ENCODE data around the gene OSGEPL1.
A peak's percentile ranks its signal among the peaks of the same experiment; 100 is the strongest.

Gene OSGEPL1, protein sequence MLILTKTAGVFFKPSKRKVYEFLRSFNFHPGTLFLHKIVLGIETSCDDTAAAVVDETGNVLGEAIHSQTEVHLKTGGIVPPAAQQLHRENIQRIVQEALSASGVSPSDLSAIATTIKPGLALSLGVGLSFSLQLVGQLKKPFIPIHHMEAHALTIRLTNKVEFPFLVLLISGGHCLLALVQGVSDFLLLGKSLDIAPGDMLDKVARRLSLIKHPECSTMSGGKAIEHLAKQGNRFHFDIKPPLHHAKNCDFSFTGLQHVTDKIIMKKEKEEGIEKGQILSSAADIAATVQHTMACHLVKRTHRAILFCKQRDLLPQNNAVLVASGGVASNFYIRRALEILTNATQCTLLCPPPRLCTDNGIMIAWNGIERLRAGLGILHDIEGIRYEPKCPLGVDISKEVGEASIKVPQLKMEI

DNA sequence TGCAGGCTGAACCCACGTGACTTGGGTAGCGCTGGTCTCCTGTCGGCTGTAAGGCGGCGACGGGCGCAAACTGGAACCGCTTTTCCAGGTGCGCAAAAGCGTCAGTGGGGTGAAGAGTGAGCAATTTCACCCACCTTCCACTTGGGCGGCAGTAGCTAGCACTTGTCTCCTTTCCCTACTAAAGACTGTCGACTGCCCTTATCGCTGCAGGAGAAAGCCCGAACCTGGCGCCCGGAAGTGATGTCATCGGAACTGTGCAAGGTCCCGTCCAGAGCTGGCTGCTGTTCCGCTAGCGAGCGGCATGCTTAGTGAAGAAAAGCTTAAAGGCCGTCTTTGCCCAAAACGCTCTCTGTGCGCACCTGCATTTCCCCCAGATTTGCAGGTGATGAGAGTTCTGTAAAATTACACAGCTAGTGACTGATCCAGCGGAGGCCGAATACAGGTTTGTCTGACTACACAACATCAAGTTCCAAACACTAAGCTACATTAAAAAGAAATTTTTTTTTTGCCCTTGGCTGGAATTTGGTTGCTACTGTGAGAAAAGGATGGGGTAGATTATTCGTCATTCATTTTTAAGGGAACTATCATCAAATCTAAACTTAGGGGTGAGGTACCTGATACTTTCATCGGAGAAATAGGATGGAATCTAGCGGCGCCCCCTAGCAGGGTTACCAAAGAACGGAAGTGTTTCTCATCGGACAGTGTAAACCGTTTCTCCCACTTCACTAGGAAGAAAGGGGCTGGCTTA, at the start of gene OSGEPL1:
Gene OSGEPL1 (minus strand): TSS at position 242 of the 748 bp plus-strand sequence. CDS start 1,152 bp downstream, outside the sequence.
- TF ChIP-seq, protein P1, sequence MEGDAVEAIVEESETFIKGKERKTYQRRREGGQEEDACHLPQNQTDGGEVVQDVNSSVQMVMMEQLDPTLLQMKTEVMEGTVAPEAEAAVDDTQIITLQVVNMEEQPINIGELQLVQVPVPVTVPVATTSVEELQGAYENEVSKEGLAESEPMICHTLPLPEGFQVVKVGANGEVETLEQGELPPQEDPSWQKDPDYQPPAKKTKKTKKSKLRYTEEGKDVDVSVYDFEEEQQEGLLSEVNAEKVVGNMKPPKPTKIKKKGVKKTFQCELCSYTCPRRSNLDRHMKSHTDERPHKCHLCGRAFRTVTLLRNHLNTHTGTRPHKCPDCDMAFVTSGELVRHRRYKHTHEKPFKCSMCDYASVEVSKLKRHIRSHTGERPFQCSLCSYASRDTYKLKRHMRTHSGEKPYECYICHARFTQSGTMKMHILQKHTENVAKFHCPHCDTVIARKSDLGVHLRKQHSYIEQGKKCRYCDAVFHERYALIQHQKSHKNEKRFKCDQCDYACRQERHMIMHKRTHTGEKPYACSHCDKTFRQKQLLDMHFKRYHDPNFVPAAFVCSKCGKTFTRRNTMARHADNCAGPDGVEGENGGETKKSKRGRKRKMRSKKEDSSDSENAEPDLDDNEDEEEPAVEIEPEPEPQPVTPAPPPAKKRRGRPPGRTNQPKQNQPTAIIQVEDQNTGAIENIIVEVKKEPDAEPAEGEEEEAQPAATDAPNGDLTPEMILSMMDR (IDR thresholded peaks at IDR 0.05; ENCODE audit: borderline replicate concordance, insufficient read depth, low read depth, low read length) = peak; percentile 41; the same call in 1 of the 2 replicates
- H3K4me3 ChIP-seq (ENCODE audit: low read depth, low read length) = peak within 1 kb of the TSS; percentile 61

DNA sequence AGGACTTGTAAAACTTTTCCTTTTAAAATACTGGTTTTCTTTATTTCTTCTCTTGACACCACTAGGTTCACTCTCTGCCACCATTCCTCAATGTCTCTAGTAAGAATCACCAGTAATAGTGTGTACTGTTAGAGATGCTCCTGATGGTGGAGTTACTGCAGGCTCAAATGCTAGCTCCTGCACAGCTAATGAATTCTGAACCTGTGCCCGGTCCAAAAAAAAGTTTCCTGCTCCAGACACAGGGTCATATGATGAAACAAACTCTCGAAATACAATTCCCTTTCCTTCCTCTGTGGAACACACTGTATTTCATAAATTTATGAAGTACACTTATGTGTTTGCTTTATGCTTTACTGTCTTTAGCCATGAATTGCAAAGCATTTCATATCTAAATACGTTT, 40.8 kb upstream of the OSGEPL1 start:
- TF ChIP-seq, protein P1 (IDR thresholded peaks at IDR 0.05; ENCODE audit: borderline replicate concordance, insufficient read depth, low read depth, low read length) = no peak
- no peak overlapping the region for H3K4me3 ChIP-seq (ENCODE audit: low read depth, low read length)

DNA sequence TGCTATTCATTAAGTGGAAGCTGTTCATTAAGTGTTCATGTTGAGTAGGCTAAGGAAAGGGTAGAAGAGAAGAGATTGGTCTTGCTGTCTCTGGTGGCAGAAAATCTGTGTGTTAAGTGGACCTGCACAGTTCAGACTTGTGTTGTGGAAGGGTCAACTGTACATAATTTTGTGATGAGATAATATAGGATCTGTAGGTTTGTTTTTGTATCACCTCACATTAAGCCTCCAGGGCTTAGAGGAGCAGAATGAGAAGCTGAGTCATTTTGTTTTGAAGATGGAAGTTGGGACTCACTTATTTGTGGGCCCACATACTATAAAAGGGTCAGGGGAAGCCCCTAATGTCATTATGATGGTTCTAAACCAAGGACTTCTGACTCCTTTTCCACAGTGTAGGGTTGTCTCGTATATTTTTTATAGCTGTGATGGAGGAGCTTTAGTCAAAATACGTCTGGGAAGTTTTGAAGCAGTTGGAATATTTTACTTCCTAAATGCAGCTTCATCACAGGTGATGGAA, 39.9 kb upstream of the OSGEPL1 start:
- TF ChIP-seq, protein P1 (IDR thresholded peaks at IDR 0.05; ENCODE audit: borderline replicate concordance, insufficient read depth, low read depth, low read length) = no peak
- H3K4me3 ChIP-seq (ENCODE audit: low read depth, low read length) = no peak overlapping the region

DNA sequence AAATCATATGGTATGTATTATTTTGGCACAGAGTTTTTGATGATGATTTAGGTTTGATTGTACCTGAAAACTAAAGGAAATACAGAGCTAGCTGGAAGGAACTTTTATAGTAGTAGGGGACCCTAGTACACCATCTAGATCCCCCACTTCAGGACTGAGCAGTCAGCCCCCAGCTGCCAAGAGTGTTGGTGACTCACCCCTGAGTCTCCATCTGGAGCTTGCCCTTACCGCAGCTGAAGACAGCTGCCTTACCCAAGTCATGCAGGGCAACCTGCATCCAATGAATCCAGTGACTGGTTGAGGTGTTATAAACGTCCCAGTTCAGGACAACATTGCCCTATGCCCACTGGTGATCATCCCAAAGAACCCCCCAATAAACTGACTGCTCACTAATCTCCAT, 36.9 kb upstream of the OSGEPL1 start:
- TF ChIP-seq, protein P1 (IDR thresholded peaks at IDR 0.05; ENCODE audit: borderline replicate concordance, insufficient read depth, low read depth, low read length) = no peak

DNA sequence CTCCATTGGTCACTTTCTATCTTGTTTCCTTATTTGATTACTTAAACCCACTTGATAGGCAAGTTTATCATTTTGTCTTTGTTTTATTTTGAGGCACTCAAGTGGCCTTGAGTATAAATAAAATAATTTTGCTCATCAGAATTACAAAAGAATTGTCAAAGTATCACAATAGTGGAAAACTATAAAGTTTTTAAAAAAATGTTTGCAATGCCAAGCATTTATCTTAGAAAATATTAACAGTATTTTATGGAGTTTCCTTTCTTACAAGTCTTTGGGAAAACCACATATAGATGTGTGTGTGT, 36.4 kb upstream of the OSGEPL1 start:
- no peak overlapping the region for H3K4me3 ChIP-seq (ENCODE audit: low read depth, low read length)
- TF ChIP-seq, protein P1 (IDR thresholded peaks at IDR 0.05; ENCODE audit: borderline replicate concordance, insufficient read depth, low read depth, low read length) = no peak

More for the DNA sequence above, 36.9 kb upstream of the OSGEPL1 start:
- no peak overlapping the region for H3K4me3 ChIP-seq (ENCODE audit: low read depth, low read length)

DNA sequence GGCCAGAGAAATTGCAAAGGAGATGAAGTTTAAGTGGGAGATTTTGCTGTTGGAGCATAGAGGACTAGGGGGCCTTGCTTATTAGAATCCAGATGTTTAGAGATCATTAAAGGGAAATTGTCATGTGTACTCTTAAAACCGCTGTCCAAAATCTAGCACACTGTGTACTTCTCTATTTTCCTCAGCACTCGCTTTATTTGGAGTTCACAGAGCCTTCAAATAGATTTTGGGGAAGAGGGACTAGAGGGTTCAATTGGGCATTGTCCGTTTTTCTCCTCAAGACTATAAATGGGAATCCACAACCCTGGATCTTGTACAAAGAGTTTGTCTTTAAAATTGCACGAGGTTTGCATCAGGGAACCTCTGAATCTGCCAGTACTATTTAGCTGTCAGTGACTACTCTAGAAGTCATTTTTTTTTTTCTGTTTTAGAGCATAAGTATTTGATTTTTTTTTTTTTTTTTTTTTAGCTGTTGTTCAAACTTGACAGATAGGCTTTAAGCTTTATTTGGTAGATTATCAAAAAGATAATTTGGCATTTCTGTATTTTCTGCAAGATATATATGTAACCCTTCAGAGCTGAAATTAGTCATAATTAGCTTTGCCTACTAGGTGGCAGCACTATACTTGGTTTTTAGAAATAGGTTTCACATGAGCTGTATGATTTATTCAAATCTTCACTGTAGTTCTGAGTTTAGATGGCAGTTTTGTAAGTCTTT, 35.9 kb upstream of the OSGEPL1 start:
- TF ChIP-seq, protein P1 (IDR thresholded peaks at IDR 0.05; ENCODE audit: borderline replicate concordance, insufficient read depth, low read depth, low read length) = peak; percentile 31; the same call in 1 of the 2 replicates
- H3K4me3 ChIP-seq (ENCODE audit: low read depth, low read length) = no peak overlapping the region
